ENCODE results near the gene CHST9. TPM values are rescaled to one million over a fixed set of nuclear protein-coding genes. Genes with fewer than 3 reads are reported as not detected.
A peak's percentile ranks its signal among the peaks of the same experiment; 100 is the strongest.

Gene CHST9
- total and polyA plus RNA-seq, 9 of the 15 experiments (the other 6 are each of a cell fraction or from before 2014, with no cell fraction given), result not detected

DNA sequence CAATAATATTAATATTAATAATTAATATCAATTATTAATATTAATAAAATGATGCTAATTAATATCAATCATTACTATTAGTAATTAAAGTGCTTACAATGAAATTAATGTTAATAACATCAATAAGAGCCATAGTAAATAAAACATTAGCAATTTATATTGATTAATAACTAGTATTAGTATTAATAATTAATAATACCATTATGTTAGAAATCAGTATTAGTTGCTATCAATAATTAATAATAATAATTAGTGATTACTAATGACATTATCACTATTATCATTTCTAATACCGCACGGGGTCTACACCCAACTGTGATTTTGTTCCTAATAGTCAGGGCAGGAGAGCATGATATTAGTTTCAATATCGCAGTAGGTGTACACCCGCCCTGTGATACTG, 296.8 kb downstream of the CHST9 start:
- no peak overlapping the region for H3K9ac ChIP-seq (ENCODE audit: insufficient read depth in 1 of 2, low read depth in 2 of 2, low read length in 2 of 2)
- H3K9me3 ChIP-seq (replicated peaks; ENCODE audit: control insufficient read depth, insufficient read depth, low read depth, low read length), result no peaks in the 10 kb centered on the region; the same call in 1 of the 2 replicates
- DNase-seq (ENCODE audit: extremely low read depth in 1 of 4, low spot score in 3 of 4) (no peak), FAIRE-seq (no peak), ATAC-seq (no peak)
- ChIA-PET CTCF (ENCODE audit: low intra/inter-chr PET ratio) (no interaction called here), POLR2A (no interaction called here)
- no peak overlapping the region for H3K4me2 ChIP-seq (ENCODE audit: insufficient read depth, low read length)
- H3K36me3 ChIP-seq (ENCODE audit: control insufficient read depth, insufficient read depth, low read length), result no peaks in the 10 kb centered on the region
- in situ Hi-C loops (cut with MboI) (no loop called here), intact Hi-C loops (cut with micrococcal nuclease) (no loop called here)
- no peaks in the 10 kb centered on the region for H4K20me1 ChIP-seq (replicated peaks; ENCODE audit: control insufficient read depth, insufficient read depth, low read length)
- TF ChIP-seq ZNF431 (CRISPR knock-in tag; IDR thresholded peaks at IDR 0.05), result no peak
- peak in 1 of 2 experiments; percentile 14; a peak in 1 of 4 replicates for TF ChIP-seq MCM7 (IDR thresholded peaks at IDR 0.05)
- TF ChIP-seq DACH1 (IDR thresholded peaks at IDR 0.05; ENCODE audit: partially characterized antibody), result peak; percentile 94
- TF ChIP-seq, protein P1, sequence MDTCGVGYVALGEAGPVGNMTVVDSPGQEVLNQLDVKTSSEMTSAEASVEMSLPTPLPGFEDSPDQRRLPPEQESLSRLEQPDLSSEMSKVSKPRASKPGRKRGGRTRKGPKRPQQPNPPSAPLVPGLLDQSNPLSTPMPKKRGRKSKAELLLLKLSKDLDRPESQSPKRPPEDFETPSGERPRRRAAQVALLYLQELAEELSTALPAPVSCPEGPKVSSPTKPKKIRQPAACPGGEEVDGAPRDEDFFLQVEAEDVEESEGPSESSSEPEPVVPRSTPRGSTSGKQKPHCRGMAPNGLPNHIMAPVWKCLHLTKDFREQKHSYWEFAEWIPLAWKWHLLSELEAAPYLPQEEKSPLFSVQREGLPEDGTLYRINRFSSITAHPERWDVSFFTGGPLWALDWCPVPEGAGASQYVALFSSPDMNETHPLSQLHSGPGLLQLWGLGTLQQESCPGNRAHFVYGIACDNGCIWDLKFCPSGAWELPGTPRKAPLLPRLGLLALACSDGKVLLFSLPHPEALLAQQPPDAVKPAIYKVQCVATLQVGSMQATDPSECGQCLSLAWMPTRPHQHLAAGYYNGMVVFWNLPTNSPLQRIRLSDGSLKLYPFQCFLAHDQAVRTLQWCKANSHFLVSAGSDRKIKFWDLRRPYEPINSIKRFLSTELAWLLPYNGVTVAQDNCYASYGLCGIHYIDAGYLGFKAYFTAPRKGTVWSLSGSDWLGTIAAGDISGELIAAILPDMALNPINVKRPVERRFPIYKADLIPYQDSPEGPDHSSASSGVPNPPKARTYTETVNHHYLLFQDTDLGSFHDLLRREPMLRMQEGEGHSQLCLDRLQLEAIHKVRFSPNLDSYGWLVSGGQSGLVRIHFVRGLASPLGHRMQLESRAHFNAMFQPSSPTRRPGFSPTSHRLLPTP (IDR thresholded peaks at IDR 0.05; ENCODE audit: borderline replicate concordance, extremely low read depth, insufficient read length), result no peak
- TF ChIP-seq ZNF324 (CRISPR knock-in tag; IDR thresholded peaks at IDR 0.05), result no peak
- TF ChIP-seq, protein P2, sequence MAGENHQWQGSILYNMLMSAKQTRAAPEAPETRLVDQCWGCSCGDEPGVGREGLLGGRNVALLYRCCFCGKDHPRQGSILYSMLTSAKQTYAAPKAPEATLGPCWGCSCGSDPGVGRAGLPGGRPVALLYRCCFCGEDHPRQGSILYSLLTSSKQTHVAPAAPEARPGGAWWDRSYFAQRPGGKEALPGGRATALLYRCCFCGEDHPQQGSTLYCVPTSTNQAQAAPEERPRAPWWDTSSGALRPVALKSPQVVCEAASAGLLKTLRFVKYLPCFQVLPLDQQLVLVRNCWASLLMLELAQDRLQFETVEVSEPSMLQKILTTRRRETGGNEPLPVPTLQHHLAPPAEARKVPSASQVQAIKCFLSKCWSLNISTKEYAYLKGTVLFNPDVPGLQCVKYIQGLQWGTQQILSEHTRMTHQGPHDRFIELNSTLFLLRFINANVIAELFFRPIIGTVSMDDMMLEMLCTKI (IDR thresholded peaks at IDR 0.05; ENCODE audit: partially characterized antibody), result no peak
- no peak for TF ChIP-seq TBP (optimal IDR thresholded peaks at IDR 0.05; ENCODE audit: low read depth, low read length)
- TF ChIP-seq SAFB (IDR thresholded peaks at IDR 0.05; ENCODE audit: borderline replicate concordance, low read depth, low read length), result peak; percentile 83
- no peaks in the 10 kb centered on the region for H3K27me3 ChIP-seq (ENCODE audit: control insufficient read depth in 2 of 2, insufficient read depth in 2 of 2, low read length in 2 of 2)
- H3K4me1 ChIP-seq (replicated peaks in 1 of 2; ENCODE audit: control insufficient read depth in 2 of 2, insufficient read depth in 2 of 2, low read length in 2 of 2), result no peaks in the 10 kb centered on the region
- BruUV-seq (replicated peaks), result no TSS peak
- WGBS (ENCODE audit: insufficient coverage, low coverage, missing lambda C conversion rate), result 27% methylated on average over 4 of the region's 4 CpGs
- no peak overlapping the region for H3K27ac ChIP-seq (ENCODE audit: extremely low read depth, low read depth, low read length)
- H3K79me2 ChIP-seq (ENCODE audit: control insufficient read depth, insufficient read depth, low read length), result no peaks in the 10 kb centered on the region
- H3K4me3 ChIP-seq, result no peak overlapping the region
- H2AFZ ChIP-seq (ENCODE audit: low read depth, low read length), result no peak overlapping the region
- H3K9me1 ChIP-seq (ENCODE audit: control insufficient read depth, insufficient read depth, low read length), result no peaks in the 10 kb centered on the region
